Measurements from ENCODE around the gene RRP8. TPM values are rescaled to one million over a fixed set of nuclear protein-coding genes. Genes with fewer than 3 reads are reported as not detected.

RRP8 gene
- total RNA-seq, 2 experiments from 2014 or later = 26.4 to 33.6 TPM

GRCh38 chr11:6565988-6566703 is 37.3 kb downstream of the RRP8 start:
- Histone ChIP-seq H3K9me3 (ENCODE audit: low read length) (no peaks in the 10 kb centered on the region), H3K9me2 (ENCODE audit: insufficient read depth, low read length) (no peaks in the 10 kb centered on the region), H3K79me2 (ENCODE audit: insufficient read depth, low read depth, low read length) (no peaks in the 10 kb centered on the region), H3K4me1 (ENCODE audit: insufficient read depth, low read length, poor library complexity, severe bottlenecking) (no peaks in the 10 kb centered on the region), H3K36me3 (ENCODE audit: insufficient read depth, low read length) (no peaks in the 10 kb centered on the region), H3K27ac (ENCODE audit: low read depth, low read length, poor library complexity, severe bottlenecking) (no peak overlapping the region), H2AFZ (ENCODE audit: low read length) (no peak overlapping the region), H3K4me3 (ENCODE audit: low read depth, low read length, poor library complexity, severe bottlenecking) (no peak overlapping the region), H4K20me1 (ENCODE audit: insufficient read depth, low read length) (no peaks in the 10 kb centered on the region), H3K4me2 (ENCODE audit: low read length) (no peak overlapping the region)
- no peak for DNase-seq (ENCODE audit: low spot score)
- POLR2A ChIA-PET = no interaction called here
- no TSS peak for BruUV-seq (replicated peaks)
- intact Hi-C loops (cut with micrococcal nuclease; ENCODE audit: unreplicated experiment) = no loop called here
- TF ChIP-seq CTCF (conservative IDR thresholded peaks at IDR 0.05; ENCODE audit: low read length) (no peak), EZH2phosphoT487 (IDR thresholded peaks at IDR 0.05; ENCODE audit: borderline replicate concordance, low read depth, low read length) (no peak)
- CTCF ChIA-PET (ENCODE audit: unreplicated experiment) = no interaction called here

- CTCF ChIA-PET (ENCODE audit: unreplicated experiment) = no interaction called here
These were observed 38.1 kb downstream of the RRP8 start for GRCh38 chr11:6565325-6565724.

More at GRCh38 chr11:6565325-6565724, 38.1 kb downstream of the RRP8 start:
- Histone ChIP-seq H3K4me2 (ENCODE audit: low read length) (no peak overlapping the region), H3K9me3 (ENCODE audit: low read length) (no peaks in the 10 kb centered on the region), H3K4me1 (ENCODE audit: insufficient read depth, low read length, poor library complexity, severe bottlenecking) (no peaks in the 10 kb centered on the region), H2AFZ (ENCODE audit: low read length) (no peak overlapping the region), H3K9me2 (ENCODE audit: insufficient read depth, low read length) (no peaks in the 10 kb centered on the region), H3K79me2 (ENCODE audit: insufficient read depth, low read depth, low read length) (no peaks in the 10 kb centered on the region), H3K4me3 (ENCODE audit: low read depth, low read length, poor library complexity, severe bottlenecking) (no peak overlapping the region), H3K27ac (ENCODE audit: low read depth, low read length, poor library complexity, severe bottlenecking) (no peak overlapping the region), H3K36me3 (ENCODE audit: insufficient read depth, low read length) (no peaks in the 10 kb centered on the region), H4K20me1 (ENCODE audit: insufficient read depth, low read length) (no peaks in the 10 kb centered on the region)
- POLR2A ChIA-PET = no interaction called here
- no peak for TF ChIP-seq CTCF (conservative IDR thresholded peaks at IDR 0.05; ENCODE audit: low read length)
- TF ChIP-seq EZH2phosphoT487 (IDR thresholded peaks at IDR 0.05; ENCODE audit: borderline replicate concordance, low read depth, low read length) = no peak
- no peak for DNase-seq (ENCODE audit: low spot score)
- intact Hi-C loops (cut with micrococcal nuclease; ENCODE audit: unreplicated experiment) = no loop called here
- BruUV-seq (replicated peaks) = no TSS peak
